Endodermal cell (in vitro differentiated cells): ENCODE results near the gene P2RX6. TPM values are rescaled to one million over a fixed set of nuclear protein-coding genes. Genes with fewer than 3 reads are reported as not detected.

Source experiments
- DNase-seq: peaks from one replicate; pipeline ENCODE4 v3.0.0-alpha.2; 2017
- H3K27ac ChIP-seq: 2 replicates; pipeline ENCODE4 v1.5.1; 2013; ENCODE audit warnings: mild to moderate bottlenecking, low read depth, low read length, moderate library complexity
- H3K27me3 ChIP-seq: 2 replicates; pipeline ENCODE4 v1.6.1; 2013; ENCODE audit warnings: mild to moderate bottlenecking, low read length, moderate library complexity; ENCODE audit not compliant: insufficient read depth, control insufficient read depth, poor library complexity, severe bottlenecking
- H3K36me3 ChIP-seq: 2 replicates; pipeline ENCODE4 v1.7.0; 2013; ENCODE audit warnings: mild to moderate bottlenecking, low read length, moderate library complexity; ENCODE audit not compliant: control insufficient read depth, insufficient read depth
- H3K4me1 ChIP-seq: one replicate; pipeline ENCODE4 v1.7.0; 2013; ENCODE audit warnings: low read length; ENCODE audit not compliant: control insufficient read depth, insufficient read depth
- H3K4me3 ChIP-seq: 2 replicates; pipeline ENCODE4 v1.5.1; 2013; ENCODE audit warnings: mild to moderate bottlenecking, low read length, moderate library complexity
- H3K9ac ChIP-seq: 2 replicates; pipeline ENCODE4 v1.6.1; 2013; ENCODE audit warnings: mild to moderate bottlenecking, low read length, moderate library complexity; ENCODE audit not compliant: poor library complexity, severe bottlenecking; ENCODE audit errors: extremely low read depth
- H3K9me3 ChIP-seq: 2 replicates; pipeline ENCODE4 v1.6.1; 2013; ENCODE audit warnings: mild to moderate bottlenecking, low read length, moderate library complexity; ENCODE audit not compliant: control insufficient read depth
- H3K27ac Mint-ChIP-seq: 2 replicates; pipeline ENCODE4 v1.8.0; 2020; ENCODE audit warnings: mixed read lengths
- H3K27me3 Mint-ChIP-seq: 2 replicates; pipeline ENCODE4 v1.8.0; 2021; ENCODE audit warnings: mild to moderate bottlenecking, mixed read lengths; ENCODE audit not compliant: insufficient read depth
- H3K36me3 Mint-ChIP-seq: 2 replicates; pipeline ENCODE4 v1.8.0; 2020; ENCODE audit warnings: low read depth, mixed read lengths
- H3K4me1 Mint-ChIP-seq: 2 replicates; pipeline ENCODE4 v1.8.0; 2020; ENCODE audit warnings: mixed read lengths
- H3K4me3 Mint-ChIP-seq: 2 replicates; pipeline ENCODE4 v1.8.0; 2020; ENCODE audit warnings: mild to moderate bottlenecking, moderate library complexity, mixed read lengths
- H3K9me3 Mint-ChIP-seq: 2 replicates; pipeline ENCODE4 v1.8.0; 2020; ENCODE audit warnings: mild to moderate bottlenecking, mixed read lengths
- CTCF ChIP-seq: fragments of 200-600 bp; sonication (generic); conservative IDR thresholded peaks from 2 replicates; pipeline ENCODE4 v1.5.0; 2021; ENCODE audit warnings: antibody characterized with exemption, mild to moderate bottlenecking
- WGBS, 2 experiments: methylation state at CpG; one replicate each; pipeline versions ENCODE4 v1.1.5 to v1.1.7; 2013; ENCODE audit warnings: missing lambda C conversion rate in 2 of 2, mixed read lengths in 1 of 2; ENCODE audit not compliant: insufficient coverage in 1 of 2, insufficient read length in 1 of 2; 5-methylcytosine and 5-hydroxymethylcytosine counted together
- microRNA-seq: library from miRNA; unstranded; fragments of <30 nt; microRNA quantifications from one replicate; pipeline ENCODE4 v1.2.0, GENCODE V29; 2020; ENCODE audit warnings: borderline microRNAs expressed
- total RNA-seq, 2 donors: library from RNA; stranded (reverse); fragmentation: NEBNext Ultra II Directional in 1 of 2; extraction: Animal tissue kit (Norgen Biotek cat#: 25700) in 1 of 2; gene quantifications; 2 replicates in 1 of 2; 3 replicates in 1 of 2; pipeline ENCODE4 v1.2.1, GENCODE V29; 2021

Gene P2RX6
- total RNA-seq, 2 donors from 2014 or later, result 0.73 to 1.9 TPM

GRCh38 chr22:21075516-21076138 is 60.7 kb downstream of the P2RX6 start:
- no peak overlapping the region for H3K4me3 Mint-ChIP-seq
- H3K9me3 Mint-ChIP-seq, result peaks cover 14% of the 10 kb centered on the region
- H3K27ac ChIP-seq, result no peak overlapping the region
- TF ChIP-seq CTCF, result no peak
- H3K9me3 ChIP-seq, result no peaks in the 10 kb centered on the region
- H3K27ac Mint-ChIP-seq, result no peak overlapping the region
- H3K36me3 Mint-ChIP-seq, result no peaks in the 10 kb centered on the region
- H3K4me3 ChIP-seq, result no peak overlapping the region
- H3K9ac ChIP-seq, result no peak overlapping the region
- no peaks in the 10 kb centered on the region for H3K4me1 ChIP-seq
- WGBS, 2 experiments, result 93 to 95% methylated on average over 9 to 14 of the region's 14 CpGs
- H3K4me1 Mint-ChIP-seq, result peaks cover 5% of the 10 kb centered on the region
- no peak for DNase-seq
- H3K36me3 ChIP-seq, result no peaks in the 10 kb centered on the region
- no peaks in the 10 kb centered on the region for H3K27me3 ChIP-seq
- H3K27me3 Mint-ChIP-seq, result peaks cover 8% of the 10 kb centered on the region

- WGBS, 2 experiments, result 85 to 92% methylated on average over 4 to 21 of the region's 21 CpGs
- Mint-ChIP-seq H3K9me3 (peaks cover 7% of the 10 kb centered on the region), H3K4me3 (no peak overlapping the region), H3K4me1 (peaks cover 5% of the 10 kb centered on the region), H3K27me3 (peaks cover 7% of the 10 kb centered on the region), H3K27ac (no peak overlapping the region), H3K36me3 (no peaks in the 10 kb centered on the region)
- H3K9me3 ChIP-seq, result no peaks in the 10 kb centered on the region
- no peak for DNase-seq
- no peak for TF ChIP-seq CTCF
- no peaks in the 10 kb centered on the region for H3K4me1 ChIP-seq
- H3K9ac ChIP-seq, result no peak overlapping the region
- no peak overlapping the region for H3K27ac ChIP-seq
- no peaks in the 10 kb centered on the region for H3K36me3 ChIP-seq
- no peaks in the 10 kb centered on the region for H3K27me3 ChIP-seq
- H3K4me3 ChIP-seq, result no peak overlapping the region
Measured at GRCh38 chr22:21076912-21077625, 62.1 kb downstream of the P2RX6 start.

Small RNA genes within 50 kb of the gene (microRNA-seq; reads per million reads assigned to microRNA genes)
- not detected for gene MIR649

Other genes with a start within 250 kb of the P2RX6 start
- gene SERPIND1, start 241.1 kb upstream of the P2RX6 start, total RNA-seq, result not detected
- gene PI4KA, start 156.4 kb upstream of the P2RX6 start, total RNA-seq, result 10 to 100 TPM; 49.0 to 62.0 TPM
- gene SNAP29, start 156.2 kb upstream of the P2RX6 start, total RNA-seq, result 10 to 100 TPM; 16.5 to 21.8 TPM
- 100 to 1,000 TPM in 1 of 2 donors, 10 to 100 TPM in 1; 89.5 to 104 TPM for gene CRKL, start 97.8 kb upstream of the P2RX6 start, total RNA-seq
- 1 to 10 TPM; 1.8 to 2.7 TPM for gene AIFM3, start 47.9 kb upstream of the P2RX6 start, total RNA-seq
- gene LZTR1, start 32.9 kb upstream of the P2RX6 start, total RNA-seq, result 10 to 100 TPM; 56.5 to 73.2 TPM
- 10 to 100 TPM; 16.6 to 19.6 TPM for gene THAP7, start 13.0 kb upstream of the P2RX6 start, total RNA-seq
- under 1 TPM; 0.33 to 0.49 TPM for gene SLC7A4, start 17.4 kb downstream of the P2RX6 start, total RNA-seq
- not detected for gene LRRC74B, start 30.8 kb downstream of the P2RX6 start, total RNA-seq